ENCODE data around the gene BDH2.

Gene BDH2

DNA sequence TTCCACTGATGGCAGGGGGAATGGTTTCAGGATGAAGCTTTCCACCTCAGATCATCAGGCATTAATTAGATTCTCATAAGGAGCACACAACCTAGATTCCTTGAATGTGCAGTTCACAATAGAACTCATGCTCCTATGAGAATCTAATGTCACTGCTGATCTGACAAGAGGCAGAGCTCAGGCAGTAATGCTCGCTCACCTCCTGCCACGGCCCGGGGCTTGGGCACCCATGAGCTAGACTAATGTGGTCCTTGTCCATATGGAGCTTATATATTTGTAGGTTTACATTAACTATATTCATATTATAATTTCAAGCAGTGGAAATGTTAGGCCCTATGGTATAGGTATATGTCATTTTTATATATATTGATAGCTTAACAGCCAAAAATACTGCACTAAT lies 47.5 kb downstream of the BDH2 start:
- no peak overlapping the region for H3K4me3 ChIP-seq (ENCODE audit: low read length)
- WGBS: 95% methylated on average over 3 of the region's 3 CpGs
- no peaks in the 10 kb centered on the region for H3K4me1 ChIP-seq (ENCODE audit: insufficient read depth, low read length)
- no peak overlapping the region for H3K9ac ChIP-seq (ENCODE audit: low read depth, low read length)
- H3K36me3 ChIP-seq (ENCODE audit: insufficient read depth, low read length): no peaks in the 10 kb centered on the region
- H3K27me3 ChIP-seq (ENCODE audit: insufficient read depth, low read length): no peaks in the 10 kb centered on the region
- no peaks in the 10 kb centered on the region for H3K9me3 ChIP-seq (ENCODE audit: insufficient read depth, low read depth, low read length)
- no peak overlapping the region for H3K27ac ChIP-seq (ENCODE audit: low read depth, low read length)

DNA sequence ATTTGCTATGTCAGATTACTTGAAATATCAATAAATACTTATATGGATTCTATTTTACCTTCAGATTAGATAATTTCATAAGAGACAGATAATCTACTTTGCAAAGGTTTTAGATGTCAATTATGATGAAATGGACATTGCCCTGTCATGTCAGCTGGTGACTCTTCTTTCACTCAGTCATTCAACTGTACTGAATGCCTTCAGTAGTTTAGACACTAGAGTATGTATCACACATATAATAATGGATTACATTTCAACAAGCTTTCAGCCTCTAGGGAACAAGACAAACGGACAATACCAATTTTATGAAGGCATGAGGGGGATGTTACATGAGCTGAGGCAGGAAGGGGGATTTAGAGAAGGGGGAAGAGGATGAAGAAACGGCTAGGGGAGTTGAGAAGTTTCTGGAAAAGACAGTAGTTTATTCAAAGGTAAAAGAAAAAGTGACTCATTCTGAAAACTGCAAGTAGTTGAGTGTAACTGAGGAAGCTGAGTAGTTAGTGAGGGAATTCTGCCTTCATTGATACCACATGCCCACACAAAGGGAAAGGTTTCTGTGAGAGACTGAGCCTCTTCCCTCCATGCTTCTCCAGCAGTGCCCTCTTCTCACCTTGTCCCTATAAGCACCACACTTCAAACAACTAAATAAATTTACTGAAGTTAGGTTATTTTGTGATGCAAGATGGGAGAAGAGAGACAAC lies 48.7 kb downstream of the BDH2 start:
- Histone ChIP-seq H3K27me3 (ENCODE audit: insufficient read depth, low read length) (no peaks in the 10 kb centered on the region), H3K27ac (ENCODE audit: low read depth, low read length) (no peak overlapping the region), H3K4me1 (ENCODE audit: insufficient read depth, low read length) (no peaks in the 10 kb centered on the region), H3K9ac (ENCODE audit: low read depth, low read length) (no peak overlapping the region), H3K9me3 (ENCODE audit: insufficient read depth, low read depth, low read length) (no peaks in the 10 kb centered on the region), H3K4me3 (ENCODE audit: low read length) (no peak overlapping the region), H3K36me3 (ENCODE audit: insufficient read depth, low read length) (no peaks in the 10 kb centered on the region)
- WGBS: 79% methylated on average over 2 of the region's 2 CpGs

DNA sequence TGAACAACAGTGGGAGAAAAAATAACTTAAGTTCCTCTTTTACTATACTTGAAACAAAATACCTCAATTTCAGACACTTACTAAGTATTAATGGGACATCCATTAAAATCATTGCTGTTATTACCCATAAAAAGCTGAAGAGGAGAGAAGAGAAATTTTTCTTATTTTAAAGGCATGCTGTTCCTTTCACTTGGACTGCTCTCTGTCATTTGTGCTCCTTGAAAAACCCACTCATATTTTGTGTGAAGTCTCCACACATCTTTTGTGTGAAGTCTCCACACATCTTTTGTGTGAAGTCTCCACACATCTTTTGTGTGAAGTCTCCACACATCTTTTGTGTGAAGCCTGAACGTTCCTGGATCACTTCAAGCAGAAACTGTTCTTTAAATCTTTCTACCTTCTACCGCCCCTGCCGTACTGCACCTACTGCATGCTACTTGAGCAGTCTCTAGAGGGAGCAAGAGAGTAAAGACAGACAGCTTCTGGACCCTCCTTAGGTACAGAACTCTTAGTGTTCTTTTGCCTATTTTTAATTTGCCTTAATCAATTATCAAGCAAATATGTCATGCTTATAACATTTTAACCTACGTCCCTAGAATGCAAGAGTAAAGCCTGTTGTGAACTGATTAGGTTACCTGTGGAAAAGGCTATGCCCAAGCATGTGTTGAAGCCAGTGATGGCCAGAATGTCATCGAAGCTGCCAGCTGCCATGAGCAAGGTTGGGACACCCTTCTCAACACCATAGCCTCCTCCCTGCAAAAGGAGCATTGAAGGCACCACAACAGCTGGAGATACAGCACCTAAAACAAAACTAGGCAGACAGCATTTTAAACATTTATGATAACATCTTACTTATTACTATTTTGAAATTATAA lies 53.0 kb downstream of the BDH2 start:
- Histone ChIP-seq H3K9ac (ENCODE audit: low read depth, low read length) (no peak overlapping the region), H3K4me3 (ENCODE audit: low read length) (no peak overlapping the region), H3K4me1 (ENCODE audit: insufficient read depth, low read length) (no peaks in the 10 kb centered on the region), H3K27me3 (ENCODE audit: insufficient read depth, low read length) (no peaks in the 10 kb centered on the region), H3K36me3 (ENCODE audit: insufficient read depth, low read length) (no peaks in the 10 kb centered on the region), H3K27ac (ENCODE audit: low read depth, low read length) (no peak overlapping the region), H3K9me3 (ENCODE audit: insufficient read depth, low read depth, low read length) (no peaks in the 10 kb centered on the region)
- WGBS: 54% methylated on average over 5 of the region's 5 CpGs

DNA sequence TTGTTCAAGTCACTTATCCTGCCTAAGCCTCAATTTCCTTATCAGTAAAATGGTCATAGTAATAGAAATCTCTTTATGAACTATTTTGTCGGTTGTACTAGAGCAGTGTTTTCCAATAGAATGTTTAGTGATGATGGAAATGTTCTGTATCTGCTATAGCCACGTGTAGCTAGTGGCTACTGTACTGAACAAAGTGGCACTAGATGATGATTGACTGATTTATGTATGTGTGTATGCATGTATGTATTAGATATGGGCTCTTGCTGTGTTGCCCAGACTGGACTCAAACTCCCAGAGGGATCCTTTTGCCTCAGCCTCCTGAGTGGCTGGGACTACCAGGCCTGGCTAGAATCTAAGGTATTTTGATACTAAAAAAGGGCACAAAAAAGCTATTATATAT lies 55.5 kb downstream of the BDH2 start:
- Histone ChIP-seq H3K4me1 (ENCODE audit: insufficient read depth, low read length) (no peaks in the 10 kb centered on the region), H3K27me3 (ENCODE audit: insufficient read depth, low read length) (no peaks in the 10 kb centered on the region), H3K9me3 (ENCODE audit: insufficient read depth, low read depth, low read length) (no peaks in the 10 kb centered on the region), H3K9ac (ENCODE audit: low read depth, low read length) (no peak overlapping the region), H3K4me3 (ENCODE audit: low read length) (no peak overlapping the region), H3K27ac (ENCODE audit: low read depth, low read length) (no peak overlapping the region), H3K36me3 (ENCODE audit: insufficient read depth, low read length) (no peaks in the 10 kb centered on the region)
- 93% methylated on average over 2 of the region's 2 CpGs for WGBS

DNA sequence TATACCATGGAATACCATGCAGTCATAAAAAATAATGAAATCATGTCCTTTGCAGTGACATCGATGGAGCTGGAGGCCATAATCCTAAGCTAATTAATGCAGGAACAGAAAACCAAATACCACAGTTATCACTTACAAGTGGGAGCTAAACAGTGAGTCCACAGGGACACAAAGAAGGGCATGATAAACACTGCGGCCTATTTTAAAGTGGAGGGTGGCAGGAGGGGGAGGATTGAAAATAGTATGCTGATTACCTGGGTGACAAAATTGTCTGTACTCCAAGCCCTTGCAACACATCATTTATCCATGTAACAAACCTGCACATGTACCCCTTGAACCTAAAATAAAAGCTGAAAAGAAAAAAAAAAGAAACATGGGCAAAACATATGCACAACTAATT lies 63.5 kb downstream of the BDH2 start:
- no peaks in the 10 kb centered on the region for H3K9me3 ChIP-seq (ENCODE audit: insufficient read depth, low read depth, low read length)
- no peak overlapping the region for H3K9ac ChIP-seq (ENCODE audit: low read depth, low read length)
- H3K4me1 ChIP-seq (ENCODE audit: insufficient read depth, low read length): no peaks in the 10 kb centered on the region
- no peaks in the 10 kb centered on the region for H3K36me3 ChIP-seq (ENCODE audit: insufficient read depth, low read length)
- no peak overlapping the region for H3K4me3 ChIP-seq (ENCODE audit: low read length)
- H3K27ac ChIP-seq (ENCODE audit: low read depth, low read length): no peak overlapping the region
- no peaks in the 10 kb centered on the region for H3K27me3 ChIP-seq (ENCODE audit: insufficient read depth, low read length)
- 95% methylated on average over 2 of the region's 2 CpGs for WGBS

DNA sequence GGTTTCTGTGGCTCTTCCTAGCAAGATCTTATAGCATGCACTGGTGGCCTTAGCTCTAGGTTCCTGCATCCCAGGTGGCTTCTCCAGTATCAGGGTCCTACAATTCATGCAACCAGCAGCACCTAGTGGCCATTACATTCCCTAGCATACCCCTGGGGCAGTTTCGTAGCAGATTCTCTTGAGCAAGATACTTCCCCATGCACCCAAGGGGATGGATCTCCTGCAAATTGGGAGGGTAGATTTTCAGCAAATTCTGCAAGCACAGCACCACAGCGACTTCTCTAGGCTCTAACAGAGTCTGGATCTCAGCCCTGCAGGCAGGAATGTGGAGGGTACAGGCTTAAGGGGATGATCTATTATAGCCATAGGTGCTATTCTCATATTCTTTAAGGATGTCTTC lies 67.1 kb downstream of the BDH2 start:
- 42% methylated on average over 2 of the region's 2 CpGs for WGBS

DNA sequence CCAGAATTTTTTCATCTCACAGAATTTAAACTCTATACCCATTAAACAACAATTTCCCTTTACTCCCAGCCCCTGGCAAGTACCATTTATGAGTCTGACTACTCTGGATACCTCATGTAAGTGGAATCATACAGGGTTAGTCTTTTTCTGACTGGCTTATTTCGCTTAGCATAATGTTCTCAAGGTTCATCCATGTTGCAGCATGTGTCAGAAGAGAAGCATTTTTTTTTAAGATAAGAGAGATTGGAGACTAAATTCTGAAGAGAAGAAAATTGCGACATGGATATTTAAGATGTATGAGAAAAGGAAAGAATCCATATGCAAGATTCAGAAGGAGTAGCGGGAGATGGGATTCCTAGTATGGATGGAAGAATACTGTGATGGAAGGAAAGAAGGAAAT lies 68.8 kb downstream of the BDH2 start:
- H3K27ac ChIP-seq (ENCODE audit: low read depth, low read length): no peak overlapping the region
- H3K27me3 ChIP-seq (ENCODE audit: insufficient read depth, low read length): no peaks in the 10 kb centered on the region
- WGBS: 91% methylated on average over 3 of the region's 3 CpGs
- no peaks in the 10 kb centered on the region for H3K9me3 ChIP-seq (ENCODE audit: insufficient read depth, low read depth, low read length)
- H3K36me3 ChIP-seq (ENCODE audit: insufficient read depth, low read length): no peaks in the 10 kb centered on the region
- no peaks in the 10 kb centered on the region for H3K4me1 ChIP-seq (ENCODE audit: insufficient read depth, low read length)
- no peak overlapping the region for H3K4me3 ChIP-seq (ENCODE audit: low read length)
- no peak overlapping the region for H3K9ac ChIP-seq (ENCODE audit: low read depth, low read length)

More for the DNA sequence above, 67.1 kb downstream of the BDH2 start:
- H3K4me1 ChIP-seq (ENCODE audit: insufficient read depth, low read length): no peaks in the 10 kb centered on the region
- H3K27ac ChIP-seq (ENCODE audit: low read depth, low read length): no peak overlapping the region
- H3K4me3 ChIP-seq (ENCODE audit: low read length): no peak overlapping the region
- H3K36me3 ChIP-seq (ENCODE audit: insufficient read depth, low read length): no peaks in the 10 kb centered on the region
- H3K9me3 ChIP-seq (ENCODE audit: insufficient read depth, low read depth, low read length): no peaks in the 10 kb centered on the region
- H3K9ac ChIP-seq (ENCODE audit: low read depth, low read length): no peak overlapping the region
- H3K27me3 ChIP-seq (ENCODE audit: insufficient read depth, low read length): no peaks in the 10 kb centered on the region

DNA sequence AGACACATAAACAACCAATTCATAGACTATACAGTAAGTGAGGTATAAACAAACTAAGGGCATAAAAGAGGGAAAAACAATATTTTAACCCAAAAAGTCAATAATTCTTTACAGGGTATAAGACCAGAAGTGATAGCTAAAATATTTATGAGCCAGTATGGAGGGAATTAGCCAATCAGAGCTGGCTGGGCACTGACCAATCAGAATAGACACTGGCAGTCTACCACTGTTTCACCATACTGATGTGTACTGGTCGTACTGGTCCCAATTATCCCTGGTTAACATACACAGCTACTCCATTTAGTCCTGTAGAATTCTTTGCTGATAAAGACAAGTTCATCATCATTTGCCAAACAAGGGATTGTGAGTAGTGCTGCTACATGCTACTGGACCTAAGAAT lies 70.3 kb downstream of the BDH2 start:
- H3K9ac ChIP-seq (ENCODE audit: low read depth, low read length): no peak overlapping the region
- no peaks in the 10 kb centered on the region for H3K4me1 ChIP-seq (ENCODE audit: insufficient read depth, low read length)
- no peaks in the 10 kb centered on the region for H3K36me3 ChIP-seq (ENCODE audit: insufficient read depth, low read length)
- no peaks in the 10 kb centered on the region for H3K9me3 ChIP-seq (ENCODE audit: insufficient read depth, low read depth, low read length)
- WGBS: 92% methylated on average over 1 of the region's 1 CpG
- H3K27ac ChIP-seq (ENCODE audit: low read depth, low read length): no peak overlapping the region
- no peaks in the 10 kb centered on the region for H3K27me3 ChIP-seq (ENCODE audit: insufficient read depth, low read length)
- no peak overlapping the region for H3K4me3 ChIP-seq (ENCODE audit: low read length)
